SIG-M5 treated with dmso at 0.1 percent for 504 hours (cell line): ENCODE measurements around the gene MRPL16.
"Not testable (repeated sequence)": the region's sequence is repeated elsewhere in the genome, so short reads cannot be mapped to it uniquely, and the experiment has no call there.

Source experiments
- DNase-seq: peaks from one replicate; lab custom pipeline; 2025; ENCODE audit not compliant: unreplicated experiment; lab: John Stamatoyannopoulos, UW

The MRPL16 gene

GRCh38 chr11:59810189-59810910 is at the start of gene MRPL16:
Gene MRPL16 (minus strand): TSS chr11:59810778. CDS start chr11:59810658, 120 bp downstream.
- DNase-seq = peak; percentile 83

GRCh38 chr11:59859673-59860072 is 49.1 kb upstream of the MRPL16 start:
- peak; percentile 5 for DNase-seq

DNA sequence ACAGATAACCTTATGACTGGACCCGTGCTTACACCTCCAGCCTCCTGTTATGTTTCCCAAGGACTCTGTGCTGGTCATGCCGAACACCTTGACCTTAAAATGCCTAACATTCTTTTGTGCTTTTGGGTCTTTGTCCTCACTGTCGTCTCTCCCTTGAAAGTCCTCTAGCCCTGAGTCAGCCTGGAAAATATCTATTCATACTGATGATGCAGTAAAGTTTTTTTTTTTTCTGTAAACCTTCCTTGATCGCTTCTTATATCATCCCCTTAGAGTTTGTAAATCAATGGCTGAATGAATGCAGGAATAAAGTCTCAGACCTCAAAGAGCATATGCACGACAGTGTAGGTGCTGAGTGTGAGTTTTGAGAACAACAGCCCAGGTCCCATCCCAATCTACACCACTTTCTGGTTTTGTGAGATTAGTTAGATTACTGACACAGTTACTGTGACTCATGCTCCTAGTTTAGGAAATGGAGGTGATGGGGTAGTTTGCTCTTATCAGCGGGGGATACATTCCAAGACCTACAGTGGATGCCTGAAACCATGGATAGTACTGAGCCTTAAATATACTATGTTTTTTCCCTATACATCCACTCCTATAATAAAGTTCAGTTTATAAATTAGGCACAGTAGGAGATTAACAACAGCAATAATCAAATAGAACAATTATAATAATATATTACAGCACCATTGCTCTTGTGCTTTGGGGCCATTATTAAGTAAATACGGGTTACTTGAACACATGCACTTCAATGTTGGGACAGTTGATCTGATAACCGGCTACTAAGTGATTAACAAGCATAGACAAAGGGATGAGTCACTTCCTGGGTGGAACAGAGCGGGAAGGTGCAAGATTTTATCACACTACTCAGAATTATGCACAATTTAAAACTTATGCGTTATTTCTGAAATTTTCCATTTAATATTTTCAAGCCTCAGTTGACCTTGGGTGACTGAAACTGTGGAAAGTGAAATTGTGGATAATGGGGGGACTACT is 47.2 kb upstream of the MRPL16 start:
- peak; percentile 22 for DNase-seq

GRCh38 chr11:59854871-59855270 is 44.3 kb upstream of the MRPL16 start:
- DNase-seq = no peak

DNA sequence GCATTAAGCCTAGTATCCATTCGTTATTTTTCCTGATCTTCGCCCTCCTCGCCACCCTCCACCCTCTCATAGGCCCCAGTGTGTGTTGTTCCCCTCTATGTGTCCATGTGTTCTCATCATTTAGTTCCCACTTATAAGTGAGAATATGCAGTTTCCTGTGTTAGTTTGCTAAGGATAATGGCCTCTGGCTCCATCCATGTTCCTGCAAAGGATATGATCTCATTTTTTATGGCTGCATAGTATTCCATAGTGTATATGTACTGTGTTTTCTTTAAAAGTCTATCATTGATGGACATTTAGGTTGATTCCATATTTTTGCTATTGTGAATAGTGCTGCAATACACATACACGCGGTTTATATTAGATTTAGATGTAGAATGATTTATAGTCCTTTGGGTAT is 40.8 kb upstream of the MRPL16 start:
- DNase-seq = not testable (repeated sequence)

DNA sequence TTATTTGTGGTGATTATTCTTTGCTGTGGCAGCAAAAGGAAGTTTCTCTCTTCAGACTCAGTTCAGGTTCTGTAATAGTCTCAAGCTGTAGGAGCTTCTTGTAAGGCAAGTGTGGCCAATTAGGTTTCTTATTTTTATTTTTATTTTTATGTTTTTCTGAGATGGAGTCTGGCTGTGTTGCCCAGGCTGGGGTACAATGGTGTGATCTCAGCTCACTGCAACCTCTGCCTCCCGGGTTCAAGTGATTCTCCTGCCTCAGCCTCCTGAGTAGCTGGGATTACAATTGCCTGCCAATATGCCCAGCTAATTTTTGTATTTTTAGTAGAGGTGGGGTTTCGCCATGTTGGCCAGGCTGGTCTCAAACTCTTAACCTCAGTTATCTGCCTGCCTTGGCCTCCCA is 39.0 kb upstream of the MRPL16 start:
- not testable (repeated sequence) for DNase-seq

DNA sequence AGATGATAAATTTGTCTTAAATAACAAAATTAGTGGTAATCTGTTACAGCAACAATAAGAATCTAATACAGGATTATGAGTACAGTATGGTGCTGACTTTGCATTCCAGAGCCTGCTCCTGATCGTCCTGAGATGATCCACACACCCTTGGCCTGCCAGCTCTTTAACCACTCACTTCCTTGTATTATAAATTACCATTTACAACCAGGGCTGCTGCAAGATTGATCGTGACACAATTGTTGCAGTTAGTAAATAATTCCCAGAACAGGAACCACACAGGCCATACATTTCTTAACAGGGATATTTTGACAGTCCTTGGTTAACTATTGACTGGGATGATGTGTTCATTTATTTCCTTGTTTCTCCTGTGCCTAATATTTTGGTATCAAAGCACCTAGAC is 38.6 kb upstream of the MRPL16 start:
- DNase-seq = no peak

- not testable (repeated sequence) for DNase-seq
Observed at GRCh38 chr11:59848439-59848838, 37.9 kb upstream of the MRPL16 start.

- no peak for DNase-seq
Observed at GRCh38 chr11:59847626-59848025, 37.0 kb upstream of the MRPL16 start.

DNA sequence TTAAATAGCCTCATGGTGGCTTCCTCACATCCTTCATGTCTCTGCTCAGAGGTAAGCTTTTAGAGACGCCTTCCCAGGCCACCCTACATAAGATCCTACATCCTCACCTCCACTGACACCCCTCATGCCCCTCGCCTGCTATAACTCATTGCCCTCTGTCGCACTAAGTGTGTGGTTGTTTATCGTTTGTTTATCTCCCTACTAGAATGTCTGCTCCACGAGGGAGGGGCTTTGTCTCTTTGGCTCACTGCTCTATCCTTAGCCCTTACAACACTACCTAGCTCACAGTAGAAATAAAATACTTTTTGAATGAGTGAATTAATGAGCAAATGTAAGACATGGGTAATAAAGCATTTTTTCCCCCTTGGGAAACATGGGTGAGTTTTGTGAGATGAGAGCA is 36.0 kb upstream of the MRPL16 start:
- DNase-seq = no peak

DNA sequence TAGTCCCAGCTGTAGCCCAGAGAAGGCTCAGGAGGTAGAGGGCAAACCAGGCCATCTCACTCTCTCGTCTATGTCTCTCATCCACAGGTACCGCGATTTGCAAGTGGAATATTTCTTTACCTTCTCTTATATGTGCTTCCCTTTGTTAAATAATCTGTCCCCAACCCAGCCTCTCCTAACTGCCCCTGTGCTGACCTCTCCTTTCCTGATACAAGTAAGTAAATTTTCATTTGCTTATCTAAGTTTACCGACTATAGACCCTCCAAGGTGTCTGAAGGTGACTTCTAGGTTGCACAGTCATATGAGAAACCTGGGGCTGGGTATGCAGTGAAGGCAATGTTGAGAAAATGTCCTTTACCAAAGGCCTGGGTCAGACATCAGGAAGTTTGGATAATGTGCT is 34.8 kb upstream of the MRPL16 start, which contains the start of gene CBLIF:
CBLIF (minus strand) TSS at position 101 of the 400 bp plus-strand sequence; CDS start at position 55, 46 bp downstream.
- no peak for DNase-seq

DNA sequence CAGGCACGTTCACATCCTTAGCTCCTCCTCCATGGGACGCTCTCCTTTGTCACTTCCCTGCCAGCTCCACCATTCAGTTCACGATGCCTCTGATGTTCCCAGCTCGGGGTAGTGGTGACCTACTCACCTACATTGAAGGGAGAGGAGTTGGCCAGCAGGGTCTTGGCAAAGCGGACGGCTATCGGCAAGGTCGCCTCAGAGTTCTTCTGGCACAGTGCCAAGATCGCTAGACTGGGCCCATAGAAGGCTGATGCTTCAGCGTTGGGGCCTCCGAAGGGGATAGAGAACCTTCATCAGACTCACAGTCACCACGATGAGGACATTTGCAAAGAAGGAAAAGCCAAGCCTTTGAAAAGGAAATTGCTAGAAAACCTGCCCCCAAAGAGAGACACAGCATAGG is 31.7 kb upstream of the MRPL16 start:
- DNase-seq = no peak

- DNase-seq = no peak
Observed at GRCh38 chr11:59841514-59841913, 30.9 kb upstream of the MRPL16 start.

GRCh38 chr11:59839615-59840014 is 29.0 kb upstream of the MRPL16 start:
- DNase-seq = no peak

DNA sequence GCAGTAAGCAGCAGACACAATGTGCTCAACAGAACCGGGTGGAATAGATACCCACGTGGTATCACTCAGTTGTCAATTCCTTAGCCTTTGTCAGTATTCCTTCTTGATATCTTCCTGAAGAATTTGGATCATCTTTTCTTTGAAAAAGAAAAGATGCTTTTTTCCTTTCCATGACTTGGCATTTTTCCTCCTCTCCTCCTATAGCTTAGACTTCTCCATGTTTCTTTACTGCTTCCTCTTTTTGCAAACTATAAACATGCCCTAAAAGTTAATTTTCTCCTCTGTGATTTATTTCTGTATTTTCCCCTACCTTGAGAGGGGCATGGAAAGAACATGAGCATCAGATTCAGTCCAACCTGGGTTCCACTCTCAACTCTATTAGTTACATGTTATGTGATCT is 23.0 kb upstream of the MRPL16 start:
- no peak for DNase-seq

DNA sequence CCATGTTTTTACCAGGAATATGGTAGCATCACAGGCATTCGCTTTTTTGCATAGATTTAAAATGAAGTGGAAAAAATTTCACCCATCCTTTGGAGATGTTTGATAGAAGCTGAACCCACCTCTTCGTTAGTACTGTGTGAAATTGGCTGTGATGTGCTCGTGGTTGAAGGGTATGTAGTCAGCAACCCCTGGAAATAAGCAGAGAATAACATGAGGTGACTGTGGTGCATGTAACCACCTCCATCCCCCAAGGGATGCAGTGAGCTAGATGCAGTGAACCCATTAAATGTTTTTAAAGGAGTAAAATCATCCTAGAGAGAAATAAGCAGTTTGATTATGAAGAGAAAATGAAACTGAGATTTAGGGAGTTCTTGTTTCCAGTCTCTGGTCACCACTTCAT is 18.8 kb upstream of the MRPL16 start:
- DNase-seq = no peak

GRCh38 chr11:59822989-59823566 is 12.5 kb upstream of the MRPL16 start:
- peak; percentile 64 for DNase-seq

- DNase-seq = peak; percentile 64
Observed at GRCh38 chr11:59818572-59818971, 8.0 kb upstream of the MRPL16 start.

- DNase-seq = not testable (repeated sequence)
Observed at GRCh38 chr11:59816434-59816833, 5.9 kb upstream of the MRPL16 start.

- DNase-seq = no peak
Observed at GRCh38 chr11:59815754-59816153, 5.2 kb upstream of the MRPL16 start.

GRCh38 chr11:59814021-59814420 is 3.4 kb upstream of the MRPL16 start:
- DNase-seq = peak; percentile 7
